Measurements from ENCODE around the gene TTC21B.
"Not testable (repeated sequence)": the region's sequence is repeated elsewhere in the genome, so short reads cannot be mapped to it uniquely, and the experiment has no call there.

The TTC21B gene

DNA sequence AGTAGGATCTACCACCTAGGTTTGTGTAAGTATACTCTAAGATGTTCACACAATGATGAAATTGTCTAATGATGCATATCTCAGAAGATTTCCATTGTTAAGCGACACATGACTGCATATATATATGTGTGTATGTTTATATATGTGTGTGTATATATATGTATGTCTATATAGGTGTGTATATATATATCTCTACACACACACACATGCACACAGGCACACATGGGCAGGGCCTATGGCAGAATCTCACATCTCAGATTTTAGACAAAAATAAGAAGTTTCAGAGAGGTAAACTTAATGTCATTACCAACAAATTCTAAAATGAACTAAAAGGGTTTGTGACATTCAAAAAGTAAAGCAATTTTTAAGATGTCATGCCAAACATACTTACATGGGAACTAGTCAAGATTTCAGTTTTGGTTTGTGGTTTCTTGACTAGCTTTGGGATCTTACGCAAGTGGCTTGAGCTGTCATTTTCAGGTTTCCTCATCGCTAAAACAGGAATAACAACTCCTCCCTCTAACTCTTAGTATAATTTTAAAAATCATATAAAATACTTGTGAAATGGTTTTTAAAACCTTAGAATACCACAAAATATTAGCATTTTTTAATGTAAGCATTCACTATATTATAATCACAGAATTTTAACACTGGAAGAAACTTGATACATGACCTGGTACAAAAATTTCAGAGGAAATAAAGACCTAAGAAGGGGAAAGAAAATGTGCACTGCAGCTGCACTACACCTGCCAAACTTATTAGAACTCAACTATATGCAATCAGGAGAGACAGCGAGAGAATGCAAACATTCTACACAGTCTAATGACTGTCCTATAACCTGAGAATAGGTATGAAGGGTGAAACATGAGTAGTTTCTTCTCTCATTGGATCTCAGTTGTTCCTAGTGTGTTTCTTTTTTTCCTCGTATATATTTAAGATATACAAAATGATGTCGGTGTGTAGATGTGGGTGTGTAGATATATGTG is 75.7 kb downstream of the TTC21B start:
- DNase-seq: no peak

DNA sequence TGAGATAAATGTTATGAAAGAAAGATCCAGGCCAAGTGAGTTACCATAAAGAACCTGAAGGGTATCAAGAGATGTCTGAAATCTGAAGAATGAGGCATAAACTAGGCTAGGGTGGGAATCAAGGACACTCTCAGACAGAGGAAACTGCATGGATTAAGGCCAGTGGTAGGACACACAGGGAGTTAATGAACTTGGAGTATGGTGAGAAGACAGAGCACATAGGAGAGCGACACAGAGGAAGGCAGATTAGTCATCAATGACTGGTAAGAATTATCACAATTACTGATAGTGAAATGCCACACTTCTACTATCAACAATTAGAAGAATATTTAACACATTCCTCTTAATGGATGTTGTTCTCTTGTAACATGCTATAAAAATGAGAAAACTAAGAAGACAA is 76.9 kb downstream of the TTC21B start:
- no peak for DNase-seq

DNA sequence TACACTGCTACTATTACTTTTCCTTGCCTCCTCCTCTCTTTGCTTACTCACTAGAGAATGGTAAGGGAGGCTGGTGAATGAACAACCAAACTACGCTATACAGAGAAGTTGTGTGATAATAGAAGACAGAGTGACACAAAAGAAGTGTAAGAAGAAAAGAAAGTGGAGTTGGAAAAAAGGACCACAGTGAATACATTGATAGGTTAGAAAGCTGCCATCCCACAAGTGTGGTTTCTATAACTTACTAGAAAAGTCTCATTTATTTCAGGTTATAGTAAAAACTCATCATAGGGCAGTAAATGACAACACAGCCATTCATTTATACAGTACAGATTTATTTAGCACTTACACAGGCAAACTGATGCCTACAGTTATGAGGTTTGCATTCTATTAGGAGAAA is 77.3 kb downstream of the TTC21B start:
- DNase-seq: no peak

GRCh38 chr2:165874445-165875039 is 79.0 kb downstream of the TTC21B start:
- no peak for DNase-seq

DNA sequence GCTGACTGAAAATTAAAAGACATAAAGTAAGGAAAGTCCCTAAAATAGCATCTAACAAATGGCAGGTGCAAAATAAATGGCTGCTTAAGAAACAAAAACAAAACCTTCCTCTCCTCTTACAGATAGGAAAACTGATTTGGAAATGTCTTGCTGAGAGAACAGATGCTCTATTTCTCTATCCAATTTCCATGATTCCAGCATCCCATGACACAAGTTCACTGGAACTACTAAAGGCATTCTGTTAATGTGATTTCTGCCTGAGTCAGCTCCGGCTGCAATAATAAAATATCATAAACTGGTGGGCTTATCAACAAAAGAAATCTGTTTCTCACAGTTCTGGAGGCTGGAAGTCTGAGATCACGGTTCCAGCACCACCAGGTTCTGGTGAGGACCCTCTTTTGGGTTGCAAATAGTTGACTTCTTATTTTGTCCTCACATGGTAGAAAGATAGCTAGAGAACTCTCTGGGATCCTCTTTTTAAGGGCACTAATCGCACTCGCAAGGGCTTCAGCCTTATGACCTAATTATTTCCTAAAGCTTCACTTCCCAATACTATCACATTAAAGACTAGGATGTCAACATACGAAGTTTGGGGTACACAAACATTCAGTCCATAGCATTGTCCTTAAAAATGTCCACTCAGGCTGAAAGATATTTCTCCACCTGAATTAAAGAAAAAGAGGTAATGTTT is 81.3 kb downstream of the TTC21B start:
- no peak for DNase-seq

GRCh38 chr2:165871025-165871424 is 82.6 kb downstream of the TTC21B start:
- no peak for DNase-seq

DNA sequence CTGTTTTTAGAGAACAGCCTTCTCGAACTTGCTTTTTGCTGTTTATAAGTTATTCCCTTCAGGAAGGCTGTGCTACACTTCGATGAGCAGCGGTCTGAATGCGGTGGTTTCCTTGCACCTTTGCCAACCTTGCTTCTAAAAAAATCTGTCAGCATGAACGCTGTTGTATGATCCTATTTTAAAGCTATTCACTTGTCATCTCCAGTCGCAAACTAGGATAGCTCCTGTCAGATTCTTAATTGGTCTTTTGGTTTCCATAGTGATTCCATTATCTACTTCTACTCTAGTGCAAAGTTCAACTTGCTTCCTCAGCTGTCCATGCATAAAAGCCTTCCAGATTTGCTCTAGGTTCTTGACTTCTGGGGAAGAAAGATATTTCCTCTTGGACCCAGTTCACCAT is 83.2 kb downstream of the TTC21B start:
- no peak for DNase-seq

GRCh38 chr2:165868211-165868610 is 85.4 kb downstream of the TTC21B start:
- no peak for DNase-seq

DNA sequence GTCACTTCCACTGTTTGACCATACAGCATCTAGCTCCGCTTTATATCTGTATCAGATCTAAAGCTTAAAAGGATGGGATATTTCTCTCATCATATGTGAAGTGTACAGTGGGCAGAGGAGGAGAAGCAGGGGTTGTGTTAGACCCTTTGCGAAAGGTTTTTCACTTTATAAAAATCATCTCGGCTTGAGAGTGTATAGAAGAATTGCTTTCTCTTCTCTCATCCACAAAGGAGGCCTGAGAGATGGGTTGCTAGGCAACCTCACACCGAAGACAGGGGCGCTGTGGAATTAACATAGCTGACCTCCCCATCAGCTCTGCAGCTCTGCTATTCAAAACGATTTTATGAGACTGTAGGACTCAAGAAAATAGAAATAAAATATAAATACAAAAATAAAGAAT is 89.3 kb downstream of the TTC21B start:
- DNase-seq: no peak

- no peak for DNase-seq
Observed at GRCh38 chr2:165863810-165864261, 89.7 kb downstream of the TTC21B start.

DNA sequence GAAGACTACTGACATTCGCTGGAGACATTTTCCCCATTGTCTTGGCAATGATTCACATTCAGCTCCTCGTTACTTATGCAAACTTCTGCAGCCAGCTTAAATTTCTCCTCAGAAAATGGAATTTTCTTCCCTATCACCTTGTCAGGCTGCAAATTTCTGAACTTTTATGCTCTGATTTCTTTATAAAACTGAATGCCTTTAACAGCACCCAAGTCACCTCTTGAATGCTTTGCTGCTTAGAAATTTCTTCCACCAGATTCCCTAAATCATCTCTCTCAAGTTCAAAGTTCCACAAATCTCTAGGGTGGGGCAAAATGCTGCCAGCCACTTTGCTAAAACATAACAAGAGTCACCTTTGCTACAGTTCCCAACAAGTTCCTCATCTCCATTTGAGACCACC is 92.5 kb downstream of the TTC21B start:
- not testable (repeated sequence) for DNase-seq

DNA sequence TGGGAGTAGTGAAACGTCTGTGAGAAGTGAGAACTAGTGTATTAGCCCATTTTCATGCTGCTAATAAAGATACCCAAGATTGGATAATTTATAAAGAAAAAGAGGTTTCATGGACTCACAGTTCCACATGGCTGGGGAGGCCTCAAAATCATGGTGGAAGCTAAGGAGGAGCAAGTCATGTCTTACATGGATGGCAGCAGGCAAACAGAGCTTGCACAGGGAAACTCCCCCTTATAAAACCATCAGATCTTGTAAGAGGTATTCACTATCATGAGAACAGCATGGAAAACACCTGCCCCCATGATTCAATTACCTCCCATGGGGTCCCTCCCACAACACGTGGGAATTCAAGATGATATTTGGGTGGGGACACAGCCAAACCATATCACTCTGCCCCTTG is 93.9 kb downstream of the TTC21B start:
- DNase-seq: not testable (repeated sequence)

DNA sequence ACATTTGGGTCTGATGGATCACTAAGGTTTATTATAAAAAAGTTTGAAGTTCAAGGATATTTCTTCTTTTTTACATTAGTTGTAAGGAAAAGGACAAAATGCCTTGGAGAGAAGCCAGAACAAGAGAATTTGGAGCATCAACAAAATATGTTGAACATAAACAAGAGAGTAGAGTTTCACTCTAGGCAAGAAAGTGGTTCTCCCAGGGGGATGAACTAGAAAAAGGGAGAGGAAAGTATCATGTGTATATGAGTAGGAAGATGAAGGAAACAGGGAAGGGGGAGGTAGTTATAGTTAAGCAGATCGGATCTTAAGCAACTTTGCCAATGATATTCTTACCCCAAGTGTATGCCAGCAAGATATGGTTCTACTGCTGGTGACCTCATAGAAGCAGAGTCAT is 95.7 kb downstream of the TTC21B start:
- no peak for DNase-seq

GRCh38 chr2:165852394-165852793 is 101.2 kb downstream of the TTC21B start:
- no peak for DNase-seq

- DNase-seq: no peak
Observed at GRCh38 chr2:165847001-165847400, 106.6 kb downstream of the TTC21B start.

GRCh38 chr2:165846056-165846455 is 107.5 kb downstream of the TTC21B start:
- DNase-seq: no peak

DNA sequence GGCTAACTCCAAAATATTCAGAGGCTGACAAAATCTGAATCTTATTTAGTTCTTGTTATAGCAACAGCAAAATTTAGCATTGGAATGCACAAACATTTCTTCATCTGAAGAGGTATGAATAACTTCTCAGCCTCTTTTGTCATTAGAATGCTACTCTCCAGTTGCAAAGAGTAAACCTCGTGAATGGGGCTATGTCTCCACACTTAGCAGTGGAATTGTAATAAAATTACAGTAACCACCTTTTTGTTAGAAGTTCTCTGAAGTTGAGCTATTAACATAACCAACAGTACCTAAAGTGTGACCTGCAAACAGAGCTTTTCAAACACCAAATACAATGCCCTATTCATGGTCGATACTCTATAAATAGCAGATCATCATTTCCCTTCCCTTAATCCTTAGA is 109.4 kb downstream of the TTC21B start:
- no peak for DNase-seq

- DNase-seq: no peak
Observed at GRCh38 chr2:165843351-165843750, 110.2 kb downstream of the TTC21B start.

GRCh38 chr2:165840333-165840958 is 113.1 kb downstream of the TTC21B start:
- DNase-seq: no peak

GRCh38 chr2:165839610-165840009 is 114.0 kb downstream of the TTC21B start:
- no peak for DNase-seq

- no peak for DNase-seq
Observed at GRCh38 chr2:165837122-165837521, 116.5 kb downstream of the TTC21B start.

GRCh38 chr2:165835363-165835762 is 118.2 kb downstream of the TTC21B start:
- DNase-seq: no peak

DNA sequence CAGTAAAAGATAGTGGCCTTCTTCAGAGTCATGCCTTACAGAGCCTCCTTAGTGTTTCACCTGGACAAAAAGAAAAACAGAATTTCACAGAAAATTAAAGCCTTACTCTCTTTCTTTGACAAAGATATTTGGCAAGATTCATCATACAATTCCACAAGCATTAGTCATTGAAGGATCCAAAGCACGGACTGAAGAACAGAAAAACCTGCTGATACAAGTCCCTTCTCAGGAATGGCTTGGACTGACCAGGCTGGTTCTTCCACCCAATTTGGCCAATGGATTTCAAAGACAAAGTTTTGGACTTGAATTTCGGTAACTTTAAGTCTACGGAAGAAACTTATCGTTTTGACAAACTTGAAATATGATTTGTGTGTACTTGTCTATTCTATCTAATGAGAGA is 120.4 kb downstream of the TTC21B start:
- DNase-seq: no peak

Data from stimulated activated CD4-positive, alpha-beta T cell treated with anti-CD3 and anti-CD28 coated beads, Interleukin-2, amount 100 ng/mL, for 24 hours (primary cell).